Measurements from ENCODE around the gene C1QTNF9B. TPM values are rescaled to one million over a fixed set of nuclear protein-coding genes. Genes with fewer than 3 reads are reported as not detected.

The C1QTNF9B gene
- total RNA-seq, 2 donors from 2014 or later, result not detected

DNA sequence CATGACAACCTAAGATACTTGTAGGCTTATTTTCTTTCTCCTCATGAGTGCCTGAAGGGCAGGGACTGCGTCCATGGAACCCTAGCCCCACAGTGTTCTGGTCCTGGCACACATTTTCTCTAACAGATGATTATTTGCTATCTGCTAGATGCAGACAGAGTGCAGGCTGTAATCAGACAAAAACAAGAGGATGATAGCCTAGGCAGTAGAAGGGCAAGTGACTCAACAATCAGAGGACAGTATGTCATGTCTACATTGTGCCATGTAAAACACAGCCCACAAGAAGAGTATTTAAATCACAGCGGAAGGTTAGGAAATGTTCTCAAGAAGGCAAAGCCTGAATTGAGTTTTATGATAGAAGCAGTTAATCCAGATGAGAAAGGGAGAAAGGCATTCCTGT is 37.4 kb downstream of the C1QTNF9B start:
- Mint-ChIP-seq H3K4me3 (no peak overlapping the region), H3K36me3 (peaks cover 11% of the 10 kb centered on the region)

DNA sequence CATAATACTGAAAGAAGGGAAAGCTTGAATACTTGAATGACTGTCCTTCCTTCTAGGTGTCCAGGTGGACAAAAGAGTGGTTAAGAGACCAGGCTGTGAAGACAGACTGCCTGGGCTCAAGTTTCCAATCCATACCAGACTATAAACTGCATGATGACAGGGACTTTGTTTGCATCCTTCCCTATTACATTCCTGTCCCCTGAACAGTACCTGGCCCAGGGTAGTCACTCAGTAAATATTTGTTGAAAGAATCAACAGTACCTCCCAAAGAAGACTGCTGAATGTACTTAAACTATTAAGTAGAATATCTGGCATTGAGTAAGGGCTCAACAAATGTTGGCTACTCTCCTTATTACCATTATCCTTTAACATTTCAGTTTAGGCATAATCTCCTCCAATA is 37.8 kb downstream of the C1QTNF9B start:
- Mint-ChIP-seq H3K27ac (no peak overlapping the region), H3K27me3 (no peaks in the 10 kb centered on the region), H3K9me3 (no peaks in the 10 kb centered on the region), H3K4me3 (no peak overlapping the region), H3K36me3 (peaks cover 11% of the 10 kb centered on the region), H3K4me1 (ENCODE audit: low read depth in 2 of 2) (peaks cover 5 to 6% of the 10 kb centered on the region in 2 donors)
- no peak for ATAC-seq
- no peak for DNase-seq (ENCODE audit: low spot score)

More for the DNA sequence above, 37.4 kb downstream of the C1QTNF9B start:
- no peaks in the 10 kb centered on the region for H3K9me3 Mint-ChIP-seq
- H3K27me3 Mint-ChIP-seq, result no peaks in the 10 kb centered on the region
- peaks cover 5 to 6% of the 10 kb centered on the region in 2 donors for H3K4me1 Mint-ChIP-seq (ENCODE audit: low read depth in 2 of 2)
- DNase-seq (ENCODE audit: low spot score) (no peak), ATAC-seq (no peak)
- H3K27ac Mint-ChIP-seq, result no peak overlapping the region

DNA sequence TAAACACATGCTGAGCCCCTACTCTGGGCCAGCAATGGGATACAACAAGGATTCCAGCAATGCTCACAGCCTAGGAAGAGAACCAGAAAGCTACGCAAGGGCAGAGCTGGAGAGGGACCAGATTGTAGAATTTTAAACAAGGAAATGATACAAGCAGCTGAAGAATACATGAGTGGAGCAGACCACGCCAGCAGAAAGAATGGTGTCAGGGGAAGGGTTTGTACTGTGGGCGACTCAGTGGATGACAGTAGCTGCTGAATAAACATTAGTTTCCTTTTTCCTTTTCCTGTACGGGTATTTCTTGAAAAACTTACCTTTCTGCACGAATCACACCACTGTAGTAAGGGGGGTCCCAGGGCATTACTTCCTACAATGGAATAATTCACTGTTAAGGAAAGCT is 38.8 kb downstream of the C1QTNF9B start:
- Mint-ChIP-seq H3K9me3 (no peaks in the 10 kb centered on the region), H3K36me3 (peaks cover 11% of the 10 kb centered on the region), H3K4me1 (ENCODE audit: low read depth in 2 of 2) (peaks cover 5 to 6% of the 10 kb centered on the region in 2 donors), H3K27me3 (no peaks in the 10 kb centered on the region), H3K4me3 (no peak overlapping the region), H3K27ac (no peak overlapping the region)
- no peak for DNase-seq (ENCODE audit: low spot score)
- ATAC-seq, result no peak

DNA sequence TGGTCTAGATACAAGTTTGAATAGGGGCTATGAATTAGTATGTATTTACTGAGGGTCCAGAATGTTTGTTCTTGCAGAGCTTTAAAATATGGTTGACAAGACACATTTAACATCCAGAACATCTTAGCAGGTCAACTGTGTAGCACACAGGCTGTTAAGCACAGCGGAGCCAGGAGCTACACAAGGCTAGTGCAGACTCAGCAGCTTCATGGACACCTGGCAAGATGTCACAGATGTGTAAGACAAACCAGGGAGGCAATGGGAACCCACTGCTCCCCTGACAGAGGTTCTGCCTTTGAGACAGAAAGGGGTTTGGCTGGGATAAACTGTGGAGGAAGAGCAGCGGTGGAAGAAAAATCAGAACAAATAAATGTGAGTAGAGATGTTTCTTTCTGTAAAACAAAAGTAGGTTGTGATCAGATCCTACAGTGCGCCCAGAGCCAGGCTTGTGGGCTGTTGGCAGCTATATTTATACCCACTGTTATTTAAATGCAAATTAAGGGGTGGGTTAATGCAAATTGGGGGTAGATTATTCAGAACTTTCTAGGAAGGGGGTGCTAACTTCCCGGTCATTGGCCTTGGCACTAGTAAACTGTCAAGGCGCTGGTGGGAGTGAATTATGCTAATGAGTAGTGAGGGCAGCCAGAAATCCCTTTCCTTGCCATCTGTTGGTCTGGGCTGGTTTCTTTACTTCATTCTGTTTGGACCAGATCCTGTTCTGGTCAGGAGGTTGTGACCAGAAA is 41.1 kb downstream of the C1QTNF9B start:
- no peaks in the 10 kb centered on the region for H3K27me3 Mint-ChIP-seq

DNA sequence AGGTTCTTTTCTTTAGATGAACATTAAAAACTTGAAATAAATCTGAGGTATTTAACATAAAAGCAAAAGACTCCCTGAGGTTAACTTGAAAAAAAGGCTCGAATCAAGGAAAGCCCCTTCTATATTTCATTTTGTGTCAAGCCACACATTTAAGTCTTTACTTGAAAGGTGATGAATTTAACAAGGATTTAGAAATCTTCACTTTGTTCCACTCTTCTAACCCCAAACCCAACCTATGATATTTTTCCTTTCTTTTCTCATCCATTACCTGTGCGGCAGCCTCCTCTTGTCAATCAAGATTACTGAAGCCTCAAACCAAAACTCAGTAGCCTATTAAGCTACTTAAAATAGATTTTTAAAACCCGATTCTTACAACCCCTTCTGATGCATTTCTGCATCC is 41.9 kb downstream of the C1QTNF9B start:
- Mint-ChIP-seq H3K4me3 (no peak overlapping the region), H3K9me3 (no peaks in the 10 kb centered on the region), H3K27ac (no peak overlapping the region), H3K4me1 (ENCODE audit: low read depth in 2 of 2) (peaks cover 5 to 6% of the 10 kb centered on the region in 2 donors), H3K27me3 (no peaks in the 10 kb centered on the region), H3K36me3 (peaks cover 15% of the 10 kb centered on the region)
- ATAC-seq (no peak), DNase-seq (ENCODE audit: low spot score) (no peak)

More for the DNA sequence above, 41.1 kb downstream of the C1QTNF9B start:
- Mint-ChIP-seq H3K9me3 (no peaks in the 10 kb centered on the region), H3K27ac (no peak overlapping the region), H3K4me3 (no peak overlapping the region), H3K36me3 (peaks cover 15% of the 10 kb centered on the region), H3K4me1 (ENCODE audit: low read depth in 2 of 2) (peaks cover 5 to 6% of the 10 kb centered on the region in 2 donors)
- ATAC-seq (no peak), DNase-seq (ENCODE audit: low spot score) (no peak)

DNA sequence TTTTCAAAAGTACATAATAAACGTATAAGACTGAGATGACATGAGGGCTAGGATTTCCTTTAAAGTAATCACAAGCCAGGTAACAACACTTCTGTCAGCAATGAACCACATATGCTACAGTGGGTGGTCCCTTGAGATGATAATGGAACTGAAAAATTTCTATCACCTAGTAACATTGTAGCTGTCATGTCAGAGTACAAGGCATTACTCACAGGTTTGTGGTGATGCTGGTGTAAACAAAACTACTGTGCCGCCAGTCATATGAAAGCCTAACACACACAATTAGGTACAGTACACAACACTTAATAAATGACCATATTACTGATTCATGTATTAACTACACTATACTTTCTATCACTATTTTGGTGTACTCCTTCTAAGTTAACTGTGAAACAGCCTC is 45.0 kb downstream of the C1QTNF9B start:
- peaks cover 10% of the 10 kb centered on the region for H3K36me3 Mint-ChIP-seq
- ATAC-seq, result no peak
- DNase-seq (ENCODE audit: low spot score), result no peak
- no peak overlapping the region for H3K27ac Mint-ChIP-seq
- H3K4me3 Mint-ChIP-seq, result no peak overlapping the region
- H3K27me3 Mint-ChIP-seq, result no peaks in the 10 kb centered on the region
- peaks cover 6 to 11% of the 10 kb centered on the region in 2 donors for H3K4me1 Mint-ChIP-seq (ENCODE audit: low read depth in 2 of 2)
- no peaks in the 10 kb centered on the region for H3K9me3 Mint-ChIP-seq

DNA sequence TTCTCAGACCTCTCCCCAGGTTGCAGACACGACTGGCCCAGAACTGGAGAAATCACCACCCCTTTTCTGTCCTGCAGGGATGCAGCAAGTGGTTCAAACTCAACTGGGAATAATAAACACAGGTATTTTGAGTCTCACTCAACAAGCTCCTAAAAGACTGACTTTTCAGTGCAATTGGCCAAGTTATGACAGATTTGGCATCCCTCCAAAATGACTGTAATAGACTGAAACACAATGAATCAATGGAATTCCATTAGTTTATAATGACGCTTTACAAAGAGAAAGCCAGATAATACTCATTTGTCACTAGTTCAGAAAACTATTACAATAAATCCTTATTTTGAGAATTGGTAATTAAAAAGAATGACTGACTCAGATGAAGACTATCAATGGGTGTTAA is 46.2 kb downstream of the C1QTNF9B start:
- Mint-ChIP-seq H3K9me3 (no peaks in the 10 kb centered on the region), H3K4me3 (no peak overlapping the region)

DNA sequence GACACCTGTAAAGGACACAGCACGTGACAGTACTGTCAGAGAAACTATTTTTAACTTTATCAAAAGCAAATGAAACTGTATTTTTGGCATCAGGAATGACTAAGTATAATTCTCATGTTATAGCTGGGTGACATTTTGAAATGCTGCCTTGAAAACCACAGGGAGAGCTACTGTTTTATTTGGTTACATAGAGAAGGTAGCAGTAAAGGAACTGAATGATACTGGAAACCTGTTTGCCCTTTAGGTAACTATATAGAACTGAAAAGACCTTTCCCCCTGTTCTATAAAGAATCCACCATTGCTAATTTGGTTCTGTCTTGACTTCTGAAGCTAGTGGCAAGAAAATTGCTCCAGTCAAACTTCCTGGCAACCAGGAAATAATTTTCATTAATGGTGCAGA is 47.2 kb downstream of the C1QTNF9B start:
- Mint-ChIP-seq H3K4me3 (no peak overlapping the region), H3K9me3 (no peaks in the 10 kb centered on the region), H3K36me3 (peaks cover 4% of the 10 kb centered on the region), H3K27ac (no peak overlapping the region), H3K4me1 (ENCODE audit: low read depth in 2 of 2) (peaks cover 3 to 12% of the 10 kb centered on the region in 2 donors), H3K27me3 (no peaks in the 10 kb centered on the region)
- no peak for DNase-seq (ENCODE audit: low spot score)
- ATAC-seq, result no peak

More for the DNA sequence above, 46.2 kb downstream of the C1QTNF9B start:
- Mint-ChIP-seq H3K27me3 (no peaks in the 10 kb centered on the region), H3K27ac (no peak overlapping the region), H3K36me3 (peaks cover 8% of the 10 kb centered on the region), H3K4me1 (ENCODE audit: low read depth in 2 of 2) (peaks cover 6 to 15% of the 10 kb centered on the region in 2 donors)
- no peak for ATAC-seq
- DNase-seq (ENCODE audit: low spot score), result no peak

DNA sequence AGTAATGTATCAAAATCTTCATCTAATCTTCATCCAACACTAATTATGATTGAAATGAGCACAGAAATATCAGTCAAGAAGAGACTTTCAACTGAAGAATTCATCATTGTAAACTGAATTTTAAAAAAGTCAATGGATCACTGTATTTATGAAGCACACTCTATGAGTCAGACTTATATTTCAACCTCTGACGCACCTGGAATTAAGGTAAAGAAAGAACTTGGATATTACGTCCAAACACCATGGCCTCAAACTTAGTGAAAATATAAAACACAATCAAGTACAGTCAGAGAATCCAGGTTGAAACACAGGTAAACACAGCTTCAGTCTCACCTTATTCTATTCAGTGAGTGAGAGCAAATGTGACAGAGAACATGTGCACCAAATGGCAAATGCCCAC is 47.6 kb downstream of the C1QTNF9B start:
- H3K27me3 Mint-ChIP-seq, result no peaks in the 10 kb centered on the region
- ATAC-seq, result no peak
- H3K4me3 Mint-ChIP-seq, result no peak overlapping the region
- peaks cover 3 to 12% of the 10 kb centered on the region in 2 donors for H3K4me1 Mint-ChIP-seq (ENCODE audit: low read depth in 2 of 2)
- H3K27ac Mint-ChIP-seq, result no peak overlapping the region
- no peak for DNase-seq (ENCODE audit: low spot score)
- peaks cover 4% of the 10 kb centered on the region for H3K36me3 Mint-ChIP-seq
- H3K9me3 Mint-ChIP-seq, result no peaks in the 10 kb centered on the region

DNA sequence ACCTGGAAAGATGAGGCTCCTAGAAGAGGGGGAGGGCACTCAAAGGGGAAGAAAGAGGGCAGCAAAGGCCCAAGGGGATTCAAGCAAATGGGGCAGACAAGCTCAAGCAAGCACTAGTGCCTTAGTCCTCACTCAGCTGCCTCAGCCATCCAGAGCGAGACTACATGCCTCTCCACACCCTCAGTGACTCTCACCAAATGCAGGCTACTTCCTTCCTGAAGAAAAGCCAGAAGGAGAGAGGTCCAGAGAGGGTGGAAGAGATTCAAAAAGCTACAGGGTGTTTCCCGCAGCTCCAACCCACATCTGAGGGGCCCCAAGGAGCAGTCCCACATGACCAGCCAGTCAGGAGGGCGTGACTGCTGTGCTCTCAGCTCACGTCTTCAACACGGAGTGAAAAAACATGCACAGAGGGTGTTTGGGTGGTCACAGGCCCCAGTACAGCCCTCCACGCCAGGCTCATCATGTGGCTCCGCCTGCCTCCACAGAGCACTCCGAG is 48.6 kb downstream of the C1QTNF9B start:
- peaks cover 4% of the 10 kb centered on the region for H3K36me3 Mint-ChIP-seq
- H3K27ac Mint-ChIP-seq, result no peak overlapping the region
- H3K4me3 Mint-ChIP-seq, result no peak overlapping the region
- peaks cover 9 to 19% of the 10 kb centered on the region in 2 donors for H3K4me1 Mint-ChIP-seq (ENCODE audit: low read depth in 2 of 2)
- H3K9me3 Mint-ChIP-seq, result no peaks in the 10 kb centered on the region
- H3K27me3 Mint-ChIP-seq, result no peaks in the 10 kb centered on the region
- ATAC-seq (no peak), DNase-seq (ENCODE audit: low spot score) (no peak)

DNA sequence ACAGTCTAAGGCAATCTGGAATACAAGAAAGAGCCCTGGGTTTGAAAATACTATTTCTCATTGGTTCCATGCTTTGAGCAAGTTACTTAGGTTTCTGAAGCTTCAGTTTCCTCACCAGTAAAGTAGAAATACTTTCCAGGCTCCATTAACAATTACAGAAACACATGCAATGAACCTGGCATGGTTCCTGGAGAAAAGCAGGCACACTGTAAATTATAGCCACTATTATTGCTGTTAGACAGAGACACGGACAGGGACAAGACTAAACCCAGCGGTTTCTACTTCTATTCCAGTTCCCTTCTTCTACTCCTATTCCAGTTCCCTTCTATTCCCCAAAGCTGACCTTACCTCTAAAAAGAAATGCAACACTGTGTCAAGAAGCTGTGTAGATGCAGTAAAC is 49.3 kb downstream of the C1QTNF9B start:
- Mint-ChIP-seq H3K4me3 (no peak overlapping the region), H3K27me3 (no peaks in the 10 kb centered on the region), H3K9me3 (no peaks in the 10 kb centered on the region), H3K36me3 (peaks cover 4% of the 10 kb centered on the region), H3K27ac (no peak overlapping the region), H3K4me1 (ENCODE audit: low read depth in 2 of 2) (peaks cover 12 to 22% of the 10 kb centered on the region in 2 donors)
- DNase-seq (ENCODE audit: low spot score) (no peak), ATAC-seq (no peak)

DNA sequence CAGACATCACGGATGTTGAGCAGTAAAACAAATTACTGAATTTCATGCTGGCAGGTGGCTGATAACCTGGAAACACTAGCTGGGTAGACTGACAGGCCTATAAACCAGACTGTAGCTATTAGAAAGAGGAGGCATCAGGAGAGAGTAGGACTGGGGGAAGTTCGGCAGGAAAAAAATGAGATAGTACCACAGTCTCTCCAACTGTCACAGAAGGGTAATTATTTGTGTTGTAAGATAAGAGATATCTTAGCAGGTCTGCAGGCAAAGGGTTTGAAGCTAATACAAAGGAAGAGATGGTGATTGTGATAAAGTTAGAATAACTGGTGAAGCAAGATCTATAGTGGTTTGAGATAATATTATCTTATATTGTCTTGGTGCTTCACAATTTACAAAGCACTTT is 49.8 kb downstream of the C1QTNF9B start:
- peaks cover 12 to 22% of the 10 kb centered on the region in 2 donors for H3K4me1 Mint-ChIP-seq (ENCODE audit: low read depth in 2 of 2)
- H3K9me3 Mint-ChIP-seq, result no peaks in the 10 kb centered on the region
- H3K36me3 Mint-ChIP-seq, result peaks cover 4% of the 10 kb centered on the region
- DNase-seq (ENCODE audit: low spot score) (no peak), ATAC-seq (no peak)
- H3K4me3 Mint-ChIP-seq, result no peak overlapping the region
- no peaks in the 10 kb centered on the region for H3K27me3 Mint-ChIP-seq
- no peak overlapping the region for H3K27ac Mint-ChIP-seq

DNA sequence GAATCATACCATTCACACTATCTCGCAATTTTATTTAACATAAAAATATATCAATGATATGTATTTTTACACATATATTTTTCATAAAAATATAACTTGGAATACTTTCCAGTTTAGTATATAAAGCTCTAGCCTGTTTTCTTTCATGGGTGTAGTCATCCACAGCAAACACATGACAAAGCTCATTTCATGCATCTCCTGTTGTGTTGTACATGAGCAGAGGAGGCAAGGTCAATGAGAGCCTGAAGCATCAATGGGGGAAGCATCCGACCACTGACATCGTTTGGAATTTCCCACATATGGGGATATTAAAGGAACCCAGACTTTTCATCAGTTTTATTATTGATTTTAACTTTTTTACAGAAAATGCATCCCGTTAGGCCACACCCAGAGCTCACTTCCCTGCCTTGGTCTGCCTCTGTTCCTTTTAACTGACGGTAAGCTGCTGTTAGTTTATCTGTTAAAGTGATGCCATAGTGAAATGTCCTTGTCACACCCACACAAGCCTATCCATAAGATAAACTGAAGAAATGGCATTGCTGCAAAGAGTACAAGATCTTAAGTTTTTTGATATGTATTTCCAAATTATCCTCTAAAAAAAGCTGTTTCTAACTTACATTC is 52.1 kb downstream of the C1QTNF9B start:
- Mint-ChIP-seq H3K36me3 (no peaks in the 10 kb centered on the region), H3K4me3 (no peak overlapping the region)
- no peak for ATAC-seq

DNA sequence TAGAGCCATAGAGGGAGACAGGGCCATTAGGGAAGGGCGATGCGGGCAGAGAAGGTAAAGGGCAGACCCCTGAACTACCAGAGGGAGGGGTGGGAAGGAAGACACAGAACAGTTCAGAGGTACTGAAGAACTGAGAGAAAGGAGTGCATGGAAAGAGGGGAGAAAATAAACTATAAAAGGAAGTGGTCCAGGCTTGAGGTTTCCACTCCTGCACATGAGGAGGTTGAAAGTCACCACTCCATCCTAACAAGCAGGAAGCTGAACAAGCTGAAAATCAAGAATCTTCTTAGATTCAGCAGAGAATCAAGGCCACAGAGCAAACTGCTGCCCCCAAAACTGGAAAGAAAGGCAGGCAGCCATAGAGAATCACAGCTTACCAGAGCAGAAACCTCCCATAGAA is 53.2 kb downstream of the C1QTNF9B start:
- peak; percentile 17 to 24 for ATAC-seq
- Mint-ChIP-seq H3K9me3 (no peaks in the 10 kb centered on the region), H3K27me3 (no peaks in the 10 kb centered on the region)

More for the DNA sequence above, 52.1 kb downstream of the C1QTNF9B start:
- H3K27me3 Mint-ChIP-seq, result no peaks in the 10 kb centered on the region
- H3K27ac Mint-ChIP-seq, result no peak overlapping the region
- H3K4me1 Mint-ChIP-seq (ENCODE audit: low read depth in 2 of 2), result peaks cover 12 to 22% of the 10 kb centered on the region in 2 donors
- no peaks in the 10 kb centered on the region for H3K9me3 Mint-ChIP-seq
- no peak for DNase-seq (ENCODE audit: low spot score)

More for the DNA sequence above, 53.2 kb downstream of the C1QTNF9B start:
- DNase-seq (ENCODE audit: low spot score), result no peak
- H3K36me3 Mint-ChIP-seq, result no peaks in the 10 kb centered on the region
- H3K4me1 Mint-ChIP-seq (ENCODE audit: low read depth in 2 of 2), result peaks cover 12 to 22% of the 10 kb centered on the region in 2 donors
- no peak overlapping the region for H3K27ac Mint-ChIP-seq
- H3K4me3 Mint-ChIP-seq, result no peak overlapping the region

Data from natural killer cell treated with Interleukin-12 subunit alpha and Interleukin-12 subunit beta and Interleukin-15 and Interleukin-18, amount 100 ng/mL, for 72 hours (primary cell).